ENCODE data around the gene PAXX. TPM values are rescaled to one million over a fixed set of nuclear protein-coding genes. Genes with fewer than 3 reads are reported as not detected.

PAXX gene
- total RNA-seq, 2 experiments from 2014 or later: 60.5 to 61.8 TPM

DNA sequence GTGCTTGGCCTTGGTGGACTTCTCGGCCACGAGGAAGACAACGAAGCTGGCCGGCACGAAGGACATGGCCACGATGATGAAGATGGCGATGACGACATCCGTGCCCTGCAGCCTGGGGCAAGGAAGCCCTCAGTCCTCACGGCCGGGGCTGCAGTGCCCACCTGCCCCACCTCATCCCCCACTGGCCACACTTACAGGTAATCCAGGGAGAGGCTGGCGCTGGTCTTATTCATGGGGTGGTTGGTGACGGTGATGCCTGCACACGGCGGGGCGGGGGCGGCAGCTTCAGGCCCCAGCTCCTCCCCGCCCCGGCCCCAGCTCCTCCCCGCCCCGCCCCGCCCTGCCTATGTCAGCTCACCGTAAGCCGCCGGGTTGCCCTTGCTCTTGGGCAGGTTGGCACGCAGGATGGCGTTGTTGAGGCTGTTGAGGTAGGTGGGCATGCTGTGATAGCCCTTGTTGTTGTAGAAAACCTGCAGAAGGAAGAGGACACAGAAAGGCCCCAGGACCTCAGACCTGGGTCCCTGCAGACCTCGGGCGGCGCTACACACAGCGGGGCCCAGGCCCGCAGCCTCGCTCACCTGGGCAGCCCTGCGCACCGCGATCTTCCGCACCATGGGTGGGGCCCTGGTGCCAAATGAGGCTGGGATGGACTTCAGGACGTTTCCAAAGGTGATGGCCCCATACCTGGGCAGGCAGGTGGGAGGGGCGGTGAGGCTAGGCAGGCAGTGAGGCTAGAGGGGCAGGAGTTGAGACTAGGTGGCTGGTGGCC, 19.9 kb downstream of the PAXX start:
- no peaks in the 10 kb centered on the region for H3K9me3 Mint-ChIP-seq
- H3K36me3 Mint-ChIP-seq (ENCODE audit: low read depth): no peaks in the 10 kb centered on the region
- no peak for DNase-seq
- intact Hi-C loops (cut with micrococcal nuclease): no loop called here
- no peak for ATAC-seq
- TF ChIP-seq, protein P1, sequence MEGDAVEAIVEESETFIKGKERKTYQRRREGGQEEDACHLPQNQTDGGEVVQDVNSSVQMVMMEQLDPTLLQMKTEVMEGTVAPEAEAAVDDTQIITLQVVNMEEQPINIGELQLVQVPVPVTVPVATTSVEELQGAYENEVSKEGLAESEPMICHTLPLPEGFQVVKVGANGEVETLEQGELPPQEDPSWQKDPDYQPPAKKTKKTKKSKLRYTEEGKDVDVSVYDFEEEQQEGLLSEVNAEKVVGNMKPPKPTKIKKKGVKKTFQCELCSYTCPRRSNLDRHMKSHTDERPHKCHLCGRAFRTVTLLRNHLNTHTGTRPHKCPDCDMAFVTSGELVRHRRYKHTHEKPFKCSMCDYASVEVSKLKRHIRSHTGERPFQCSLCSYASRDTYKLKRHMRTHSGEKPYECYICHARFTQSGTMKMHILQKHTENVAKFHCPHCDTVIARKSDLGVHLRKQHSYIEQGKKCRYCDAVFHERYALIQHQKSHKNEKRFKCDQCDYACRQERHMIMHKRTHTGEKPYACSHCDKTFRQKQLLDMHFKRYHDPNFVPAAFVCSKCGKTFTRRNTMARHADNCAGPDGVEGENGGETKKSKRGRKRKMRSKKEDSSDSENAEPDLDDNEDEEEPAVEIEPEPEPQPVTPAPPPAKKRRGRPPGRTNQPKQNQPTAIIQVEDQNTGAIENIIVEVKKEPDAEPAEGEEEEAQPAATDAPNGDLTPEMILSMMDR (IDR thresholded peaks at IDR 0.05): no peak
- no peaks in the 10 kb centered on the region for H3K27me3 Mint-ChIP-seq
- no peak overlapping the region for H3K27ac Mint-ChIP-seq
- POLR2A ChIA-PET: no interaction called here
- H3K4me1 Mint-ChIP-seq (ENCODE audit: low read depth): no peaks in the 10 kb centered on the region
- H3K4me3 Mint-ChIP-seq: no peak overlapping the region
- CTCF ChIA-PET: interaction anchor here (2.5 kb wide), 1 partner anchor 17 kb away, joined by 8 read pairs; no protein-coding TSS in a partner anchor

DNA sequence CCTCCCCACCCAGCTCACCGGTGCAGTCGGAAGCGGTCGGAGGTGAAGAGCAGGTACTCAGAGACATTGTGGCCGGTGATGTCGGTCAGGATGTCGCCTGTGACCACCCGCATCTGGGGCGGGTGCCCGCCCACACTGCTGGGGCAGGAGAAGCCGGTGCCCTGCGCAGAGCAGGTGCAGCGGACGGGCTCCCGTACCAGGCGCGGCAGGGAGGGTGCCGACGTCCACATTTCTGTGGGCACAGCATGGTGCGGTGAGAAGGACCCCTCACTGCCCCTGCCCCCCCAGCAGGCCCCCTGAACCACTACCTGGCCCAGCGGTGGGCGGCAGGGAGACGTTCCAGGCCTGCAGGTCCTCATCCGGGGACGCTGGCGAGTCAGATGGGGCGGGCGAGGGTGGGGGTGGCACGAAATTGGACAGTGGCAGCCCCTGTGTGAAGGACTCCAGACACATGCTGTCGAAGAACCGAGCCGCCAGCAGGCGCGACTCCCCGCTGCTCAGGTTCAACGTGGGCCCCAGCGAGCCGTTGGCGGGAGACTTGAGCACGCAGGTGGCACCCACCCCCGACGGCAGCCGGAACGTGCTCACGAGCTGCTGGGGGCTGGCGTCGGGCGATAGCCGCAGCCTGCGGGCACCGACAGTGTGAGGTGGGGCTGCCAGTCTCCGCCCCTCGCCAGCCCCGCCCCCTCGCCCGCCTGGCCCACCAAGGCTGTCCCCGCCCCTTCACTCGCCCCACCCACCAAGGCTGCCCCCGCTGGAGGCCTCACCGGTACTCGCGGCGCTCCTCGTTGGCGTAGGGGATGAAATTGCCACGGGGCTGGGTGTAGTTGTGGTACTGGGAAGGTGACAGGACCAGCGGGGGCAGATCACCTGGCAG, 20.7 kb downstream of the PAXX start:
- no peak for ATAC-seq
- intact Hi-C loops (cut with micrococcal nuclease): no loop called here
- DNase-seq: no peak
- POLR2A ChIA-PET: interaction anchor here (1.0 kb wide), 1 partner anchor 22 kb away, joined by 3 read pairs; no protein-coding TSS in a partner anchor
- Mint-ChIP-seq H3K4me1 (ENCODE audit: low read depth) (no peaks in the 10 kb centered on the region), H3K4me3 (no peak overlapping the region), H3K27me3 (no peaks in the 10 kb centered on the region), H3K27ac (no peak overlapping the region), H3K36me3 (ENCODE audit: low read depth) (no peaks in the 10 kb centered on the region), H3K9me3 (no peaks in the 10 kb centered on the region)
- TF ChIP-seq, protein P1 (IDR thresholded peaks at IDR 0.05): no peak
- CTCF ChIA-PET: no interaction called here

DNA sequence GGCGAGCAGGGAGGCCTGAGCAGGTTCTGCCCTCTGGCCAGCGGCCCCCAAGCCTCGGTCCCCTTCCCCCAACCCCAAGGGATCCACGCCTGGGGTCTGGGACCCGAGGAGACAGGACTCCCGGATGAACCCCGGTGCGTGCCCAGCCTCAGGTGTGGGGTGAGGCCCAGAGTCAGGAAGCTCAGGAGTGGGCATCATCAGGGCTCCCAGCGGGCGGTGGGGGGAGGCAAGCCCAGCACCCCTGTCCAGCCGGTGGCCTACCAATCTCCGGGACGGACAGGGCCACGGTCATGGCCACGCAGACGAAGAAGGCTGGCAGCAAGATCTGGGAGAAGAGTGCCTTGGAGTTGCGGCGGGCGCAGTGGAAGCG, 21.3 kb downstream of the PAXX start:
- CTCF ChIA-PET: no interaction called here
- TF ChIP-seq, protein P1 (IDR thresholded peaks at IDR 0.05): no peak
- no peak for ATAC-seq

DNA sequence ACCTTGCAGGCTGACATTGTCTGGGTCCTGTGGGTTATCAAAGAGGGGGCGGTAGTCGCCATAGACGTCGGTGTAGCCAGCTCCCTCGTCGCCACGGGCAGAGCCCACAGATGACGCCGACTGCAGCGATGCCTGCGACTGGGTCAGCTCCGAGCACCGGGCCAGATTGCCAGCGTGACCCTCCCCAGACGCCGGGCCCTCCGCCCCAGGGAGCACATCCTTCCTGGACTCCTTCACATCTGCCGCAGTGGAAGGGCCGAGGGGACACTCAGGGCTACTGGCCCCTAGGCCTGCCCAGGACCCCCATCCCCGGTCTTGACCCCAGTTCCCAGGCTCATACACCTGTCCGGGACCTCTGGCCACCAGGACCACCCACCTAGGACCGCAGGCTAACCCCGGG, 21.9 kb downstream of the PAXX start:
- H3K9me3 Mint-ChIP-seq: no peaks in the 10 kb centered on the region
- H3K4me1 Mint-ChIP-seq (ENCODE audit: low read depth): no peaks in the 10 kb centered on the region
- no peaks in the 10 kb centered on the region for H3K27me3 Mint-ChIP-seq
- ATAC-seq (no peak), DNase-seq (no peak)
- TF ChIP-seq, protein P1 (IDR thresholded peaks at IDR 0.05): no peak
- no peaks in the 10 kb centered on the region for H3K36me3 Mint-ChIP-seq (ENCODE audit: low read depth)
- CTCF ChIA-PET: no interaction called here
- H3K4me3 Mint-ChIP-seq: no peak overlapping the region
- POLR2A ChIA-PET: interaction anchor here (1.0 kb wide), 1 partner anchor 20 kb away, joined by 3 read pairs; no protein-coding TSS in a partner anchor
- intact Hi-C loops (cut with micrococcal nuclease): no loop called here
- H3K27ac Mint-ChIP-seq: no peak overlapping the region

More for the DNA sequence above, 21.3 kb downstream of the PAXX start:
- no peak overlapping the region for H3K27ac Mint-ChIP-seq
- intact Hi-C loops (cut with micrococcal nuclease): no loop called here
- DNase-seq: no peak
- H3K9me3 Mint-ChIP-seq: no peaks in the 10 kb centered on the region
- H3K4me1 Mint-ChIP-seq (ENCODE audit: low read depth): no peaks in the 10 kb centered on the region
- POLR2A ChIA-PET: interaction anchor here (1.0 kb wide), 1 partner anchor 21 kb away, joined by 3 read pairs; no protein-coding TSS in a partner anchor
- no peaks in the 10 kb centered on the region for H3K36me3 Mint-ChIP-seq (ENCODE audit: low read depth)
- H3K27me3 Mint-ChIP-seq: no peaks in the 10 kb centered on the region
- H3K4me3 Mint-ChIP-seq: no peak overlapping the region
